NCI-H1105 (cell line): ENCODE data around the gene FAM53A.
A peak's percentile ranks its signal among the peaks of the same experiment; 100 is the strongest.
"Not testable (repeated sequence)": the region's sequence is repeated elsewhere in the genome, so short reads cannot be mapped to it uniquely, and the experiment has no call there.

Experiments used
- DNase-seq: peaks from one replicate; lab custom pipeline; 2025; lab: John Stamatoyannopoulos, UW

FAM53A gene

DNA sequence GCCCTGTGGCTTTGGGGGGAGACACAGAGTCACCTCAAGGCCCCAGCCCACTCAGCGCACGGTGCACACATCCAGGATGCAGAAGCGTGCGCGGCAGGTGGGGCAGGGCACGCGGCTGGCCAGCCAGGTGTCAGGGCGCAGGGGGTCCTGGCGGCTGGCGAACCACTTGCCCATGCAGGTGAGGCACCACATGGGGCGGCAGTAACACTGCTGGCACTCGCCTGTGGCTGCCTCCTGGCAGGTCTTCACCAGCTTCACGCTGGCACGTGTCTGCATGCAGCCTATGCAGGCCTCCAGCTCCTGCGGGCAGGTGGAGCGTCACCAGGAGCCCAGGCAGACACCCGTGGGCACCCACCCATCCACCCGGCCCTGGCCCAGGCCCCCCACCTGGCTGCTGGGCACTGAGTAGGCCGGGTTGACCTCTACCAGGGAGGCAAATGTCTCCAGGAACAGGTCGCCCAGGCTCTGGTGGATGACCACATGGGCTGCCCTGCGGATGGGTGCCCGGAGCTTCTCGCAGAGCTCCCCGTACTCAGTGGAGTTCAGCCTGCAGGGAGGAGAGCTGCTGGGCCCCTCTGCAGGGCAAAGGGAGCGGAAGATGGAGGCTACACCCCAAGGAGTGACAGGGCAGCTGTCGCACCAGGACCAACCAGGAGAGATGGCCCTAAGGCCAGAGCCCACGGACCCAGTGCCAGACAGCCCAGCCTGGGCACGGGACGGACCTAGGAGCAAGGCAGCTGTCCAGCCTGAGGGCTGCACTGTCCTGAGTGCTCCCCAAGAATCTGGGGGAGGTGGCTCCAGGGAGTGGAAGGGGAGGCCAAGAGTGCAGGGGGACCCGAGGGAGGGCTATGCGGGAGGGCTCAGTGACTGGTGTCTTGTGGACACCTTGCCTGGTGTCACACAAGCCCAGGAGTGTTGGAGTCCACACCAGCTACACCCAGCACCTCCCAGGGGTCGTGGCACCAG is 33.3 kb upstream of the FAM53A start:
- no peak for DNase-seq

DNA sequence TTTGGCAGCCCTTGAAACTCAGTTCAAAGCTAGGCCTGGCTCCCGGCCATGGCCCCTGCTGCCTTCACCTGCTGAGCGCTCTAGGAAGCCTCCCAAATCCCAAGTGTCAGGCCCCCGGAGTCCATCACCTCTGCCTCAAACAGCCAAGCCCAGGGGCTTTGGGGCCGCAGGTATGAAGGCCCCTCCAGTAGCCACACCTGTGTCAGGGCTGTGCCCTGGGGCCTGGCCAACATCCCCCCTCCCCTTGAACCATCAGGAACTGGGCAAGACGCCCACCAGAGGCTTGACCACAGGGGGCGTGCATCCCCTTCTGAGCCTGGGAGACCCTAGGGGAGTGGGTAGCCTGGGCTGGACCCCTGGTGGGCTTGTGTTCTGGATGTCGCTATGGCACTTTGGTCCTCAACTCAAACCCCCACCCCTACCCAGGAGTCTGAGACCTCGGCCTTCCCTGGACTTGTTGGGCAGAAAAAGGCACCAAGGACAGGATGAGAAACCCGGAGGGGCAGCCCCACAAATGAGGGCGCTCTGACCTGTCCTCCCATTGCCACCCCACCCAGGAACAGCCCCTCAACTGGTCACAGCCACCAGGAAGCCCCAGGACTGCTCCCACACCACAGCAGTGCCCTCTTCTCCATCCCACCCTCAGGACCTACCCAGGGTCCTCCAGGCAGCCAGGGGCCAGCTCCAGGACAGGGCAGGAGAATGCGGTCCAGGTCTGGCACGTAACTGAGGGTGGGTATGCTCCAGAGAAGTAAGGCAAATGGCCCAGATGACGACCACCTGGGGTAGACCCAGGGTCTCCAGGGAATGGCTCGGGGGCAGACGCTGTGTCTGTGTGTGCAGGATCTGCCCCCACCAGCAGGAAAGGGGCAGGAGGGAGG is 32.2 kb upstream of the FAM53A start:
- no peak for DNase-seq

DNA sequence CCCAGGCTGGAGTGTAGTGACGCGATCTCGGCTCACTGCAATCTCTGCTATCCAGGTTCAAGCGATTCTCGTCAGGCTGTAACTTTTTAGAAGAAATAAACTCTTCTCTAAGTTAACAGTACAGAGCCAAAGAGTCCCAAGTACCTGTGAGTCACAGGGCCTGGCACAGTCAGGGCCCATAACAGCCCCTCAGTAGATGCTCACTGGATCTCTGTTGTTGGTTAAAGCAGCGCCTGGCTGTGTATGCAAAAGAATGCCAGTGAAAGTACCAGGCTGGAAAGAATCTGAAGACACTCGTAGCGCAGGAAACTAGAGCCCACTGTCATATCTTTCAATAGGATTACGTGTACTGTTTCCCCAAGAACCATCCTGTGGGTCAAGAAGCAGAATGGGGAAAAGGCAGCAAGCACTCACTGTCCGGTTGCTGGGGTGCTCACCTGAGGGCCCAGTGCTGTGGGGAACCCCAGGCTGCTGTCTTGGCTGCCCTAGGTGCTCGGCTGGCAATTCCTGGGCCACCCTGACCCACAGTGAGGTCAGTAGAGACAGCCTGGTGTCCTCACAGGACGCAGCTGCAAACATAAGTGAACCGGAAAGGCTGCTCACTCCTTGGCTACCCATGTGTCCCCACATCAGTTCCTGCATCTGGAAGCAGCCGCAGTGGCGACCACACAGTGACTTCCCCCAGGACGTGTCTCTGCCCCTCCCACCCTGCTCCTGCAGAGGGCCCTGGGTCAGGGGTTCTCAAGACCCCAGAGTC is 31.1 kb upstream of the FAM53A start:
- no peak for DNase-seq

DNA sequence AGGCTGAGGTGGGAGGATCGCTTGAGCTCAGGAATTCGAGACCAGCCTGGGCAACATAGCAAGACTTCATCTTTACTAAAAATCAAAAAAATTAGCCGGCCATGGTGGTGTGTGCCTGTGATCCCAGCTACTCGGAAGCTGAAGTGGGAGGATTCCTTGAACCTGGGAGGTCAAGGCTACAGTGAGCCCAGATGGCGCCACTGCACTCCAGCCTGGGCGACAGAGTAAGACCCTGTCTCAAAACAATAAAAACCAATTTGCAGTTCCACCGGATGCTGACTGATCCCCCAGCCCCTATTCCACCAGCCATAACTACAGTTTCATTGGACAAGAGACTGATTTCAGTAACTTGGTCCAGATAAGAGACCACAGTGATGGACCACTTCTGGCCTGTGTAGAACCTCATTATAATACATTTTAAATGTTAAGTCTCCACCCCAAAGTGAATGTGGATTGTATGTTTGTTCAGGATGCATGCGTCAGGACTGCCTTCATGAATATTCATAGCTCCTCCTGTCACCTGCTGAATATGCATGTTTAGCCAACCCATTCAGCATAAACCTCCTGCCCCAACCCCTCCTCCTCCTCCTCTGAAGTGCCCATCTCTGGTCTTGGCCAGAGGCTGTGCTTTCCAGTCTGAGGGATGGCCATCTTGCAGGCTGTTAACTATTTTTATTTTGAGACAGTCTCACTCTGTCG is 30.3 kb upstream of the FAM53A start:
- DNase-seq, result no peak

DNA sequence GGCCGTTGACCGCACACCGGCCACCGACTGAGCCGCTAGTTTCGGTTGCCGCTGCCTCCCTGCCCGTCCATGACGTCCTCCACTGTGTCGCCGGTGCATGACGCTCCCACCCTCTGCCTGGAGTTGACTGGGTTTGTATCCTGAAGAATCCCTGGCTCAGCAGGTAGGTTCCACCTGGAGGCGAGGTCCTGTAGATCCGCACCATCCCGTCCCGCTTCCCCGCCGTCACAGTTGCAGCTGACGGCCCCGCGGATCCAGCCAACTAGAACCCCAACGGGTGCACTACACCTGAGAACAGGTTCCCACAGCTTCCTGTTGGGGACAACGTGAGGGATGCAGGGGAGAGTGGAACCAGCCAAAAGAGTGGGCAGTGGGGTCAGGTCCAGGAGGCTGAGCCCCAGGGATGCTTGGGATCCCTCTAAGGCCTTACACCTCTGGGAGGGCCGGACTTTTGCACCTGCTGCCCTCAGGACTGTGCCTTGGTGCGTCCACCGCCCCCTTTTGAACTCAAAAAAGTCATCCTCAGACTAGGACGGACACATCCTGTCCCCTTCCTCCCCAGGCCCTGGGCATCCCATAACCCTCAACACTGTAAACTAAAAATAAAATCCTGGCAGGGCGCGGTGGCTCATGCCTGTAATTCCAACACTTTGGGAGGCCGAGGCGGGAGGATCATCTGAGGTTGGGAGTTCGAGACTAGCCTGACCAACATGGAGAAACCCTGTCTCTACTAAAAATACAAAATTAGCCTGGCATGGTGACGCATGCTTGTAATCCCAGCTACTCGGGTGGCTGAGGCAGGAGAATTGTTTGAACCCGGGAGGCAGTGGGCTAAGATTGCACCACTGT is 29.1 kb upstream of the FAM53A start:
- no peak for DNase-seq

DNA sequence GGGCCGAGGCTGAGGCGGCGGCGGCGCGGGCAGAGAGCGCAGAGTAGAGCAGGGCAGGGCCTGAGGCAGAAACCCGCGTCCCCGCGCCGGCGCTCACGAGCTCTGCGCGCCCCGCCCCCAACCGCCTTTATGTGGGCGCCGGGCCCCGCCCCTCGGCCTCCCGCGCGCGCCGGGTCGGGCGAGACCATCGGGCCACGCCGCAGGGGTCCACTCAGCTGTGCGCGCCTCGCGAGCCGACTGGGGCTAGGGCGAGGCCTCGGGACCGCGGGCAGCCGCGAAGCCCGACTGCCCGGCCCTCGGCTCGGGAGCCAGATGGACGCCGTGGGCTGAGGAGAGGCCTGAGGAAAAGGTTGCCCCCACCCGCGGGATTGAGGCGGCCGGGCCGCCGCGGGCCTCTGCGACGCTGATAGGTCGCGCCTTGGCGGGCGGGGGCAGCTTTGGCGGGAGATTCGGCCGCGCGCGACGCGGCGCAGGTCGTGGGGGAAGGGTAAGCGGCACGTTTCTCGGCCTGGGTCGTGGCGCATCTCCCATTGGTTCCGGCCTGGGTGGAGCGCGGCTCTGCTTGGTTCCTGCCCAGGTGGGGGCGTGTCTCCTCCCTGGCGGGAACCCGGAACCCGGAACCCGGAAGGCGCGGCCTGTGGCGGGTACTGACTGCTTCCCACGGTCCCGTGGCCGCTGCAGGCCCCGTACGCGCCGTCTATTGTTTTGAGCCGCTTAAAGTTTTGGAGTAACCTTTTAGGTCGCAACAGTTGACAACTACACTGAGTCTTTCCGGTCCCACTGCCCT is 28.3 kb upstream of the FAM53A start, which contains the start of gene SLBP:
SLBP (minus strand) TSS at position 104 of the 787 bp plus-strand sequence. CDS start 131 bp downstream, outside the sequence.
- DNase-seq, result peak; percentile 91

DNA sequence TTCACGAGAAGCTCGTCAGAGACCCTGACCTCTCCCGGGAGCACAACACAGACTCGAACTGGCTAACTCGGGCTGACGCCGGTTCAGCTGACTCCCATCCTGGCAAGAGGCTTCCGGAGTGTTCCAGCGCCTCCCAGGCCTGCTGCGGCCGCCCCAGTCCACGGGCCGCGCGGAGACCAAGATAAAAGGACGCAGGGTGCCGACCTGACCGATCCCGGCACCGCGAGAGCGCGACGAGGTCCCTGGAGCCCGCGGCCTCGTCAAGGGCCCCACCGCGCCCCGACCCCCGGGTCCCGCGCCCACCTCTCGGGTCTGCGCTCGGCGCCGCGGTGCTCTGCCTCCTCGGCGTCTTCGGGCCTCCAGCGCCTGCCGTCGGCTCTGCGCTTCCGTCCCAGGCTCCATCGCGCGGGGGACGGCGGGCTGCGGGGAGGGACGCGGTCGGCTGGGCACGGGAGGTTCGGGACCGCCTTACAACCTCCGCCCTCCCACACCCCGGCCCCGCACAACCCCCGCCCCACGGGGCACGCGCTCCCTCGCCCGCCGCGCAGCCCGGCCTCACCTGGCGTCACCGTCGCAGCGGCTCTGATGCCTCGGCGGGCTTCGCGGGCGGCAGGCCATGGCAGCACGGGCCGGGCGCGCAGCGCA is 27.6 kb upstream of the FAM53A start:
- DNase-seq, result no peak

DNA sequence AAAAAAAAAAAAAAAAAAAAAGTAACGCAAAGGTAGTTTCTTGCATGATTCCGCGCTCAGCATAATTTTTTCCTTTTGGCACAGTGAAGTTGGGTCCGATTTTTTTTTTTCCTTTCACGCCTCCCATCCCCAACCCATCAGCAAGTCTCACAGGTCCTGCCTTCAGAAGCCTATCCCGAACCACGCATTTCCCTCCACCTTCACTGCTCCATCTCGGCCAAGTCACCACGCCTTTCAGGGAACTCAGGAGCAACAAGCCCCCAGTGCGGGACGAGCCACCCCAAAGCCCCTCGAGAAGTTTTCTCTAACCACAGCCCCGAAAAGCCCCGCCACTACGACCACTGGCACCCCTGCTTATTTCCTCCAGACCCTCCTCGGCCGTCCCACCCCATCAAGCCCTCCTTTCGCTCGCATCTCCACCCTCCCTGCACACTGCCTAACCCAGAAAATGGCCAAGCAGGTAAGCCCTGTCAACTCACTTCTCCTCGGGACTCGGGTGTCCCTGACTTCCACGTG is 27.0 kb upstream of the FAM53A start:
- no peak for DNase-seq

DNA sequence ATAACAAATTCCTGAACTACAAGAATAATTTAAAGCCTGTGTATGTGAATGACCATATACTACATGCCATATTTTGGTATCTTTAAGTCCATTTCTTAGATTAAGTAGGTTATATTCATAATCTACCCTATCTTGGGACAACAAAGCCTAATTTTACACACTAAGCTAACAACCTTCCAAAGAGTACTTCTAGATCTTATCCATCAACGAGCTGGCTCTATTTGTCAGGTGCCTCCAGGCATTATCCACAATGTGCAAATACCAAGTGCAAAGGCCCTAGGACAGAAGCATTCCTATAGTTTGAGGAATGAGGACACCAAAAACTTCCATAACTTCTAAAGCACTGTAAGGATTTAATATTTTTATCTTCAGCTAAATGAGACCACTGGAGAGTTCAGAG is 24.5 kb upstream of the FAM53A start:
- no peak for DNase-seq

DNA sequence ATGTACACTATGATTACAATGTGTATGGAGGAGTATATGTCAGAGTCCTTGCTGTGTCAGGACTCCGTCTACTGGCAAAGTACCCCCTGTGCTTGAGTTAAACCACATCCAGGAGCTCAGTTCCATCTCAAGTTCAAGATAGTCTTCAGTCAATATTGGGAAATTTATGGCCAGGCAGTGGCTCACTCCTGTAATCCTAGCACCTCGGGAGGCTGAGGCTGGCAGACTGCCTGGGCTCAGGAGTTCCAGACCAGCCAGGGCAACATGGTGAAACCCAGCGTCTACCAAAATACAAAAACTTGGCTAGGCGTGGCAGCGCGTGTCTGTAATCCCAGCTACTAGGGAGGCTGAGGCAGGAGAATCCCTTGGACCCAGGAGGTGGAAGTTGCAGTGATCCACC is 22.2 kb upstream of the FAM53A start:
- no peak for DNase-seq

DNA sequence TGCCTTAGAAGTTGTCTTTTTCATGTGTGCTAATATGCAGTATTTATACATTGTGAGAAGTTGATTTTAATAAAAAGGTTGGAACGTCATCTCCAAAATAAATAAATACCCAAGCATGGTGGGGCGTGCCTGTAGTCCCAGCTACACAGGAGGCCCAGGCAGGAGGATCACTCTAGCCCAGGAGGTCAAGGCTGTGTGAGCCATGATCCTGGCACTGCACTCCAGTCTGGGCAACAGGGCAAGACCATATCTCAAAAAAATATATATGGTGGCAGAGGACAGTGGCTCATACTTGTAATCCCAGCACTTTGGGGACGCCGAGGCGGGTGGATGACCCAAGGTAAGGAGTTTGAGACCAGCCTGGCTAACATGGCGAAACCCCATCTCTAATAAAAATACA is 21.6 kb upstream of the FAM53A start:
- no peak for DNase-seq

DNA sequence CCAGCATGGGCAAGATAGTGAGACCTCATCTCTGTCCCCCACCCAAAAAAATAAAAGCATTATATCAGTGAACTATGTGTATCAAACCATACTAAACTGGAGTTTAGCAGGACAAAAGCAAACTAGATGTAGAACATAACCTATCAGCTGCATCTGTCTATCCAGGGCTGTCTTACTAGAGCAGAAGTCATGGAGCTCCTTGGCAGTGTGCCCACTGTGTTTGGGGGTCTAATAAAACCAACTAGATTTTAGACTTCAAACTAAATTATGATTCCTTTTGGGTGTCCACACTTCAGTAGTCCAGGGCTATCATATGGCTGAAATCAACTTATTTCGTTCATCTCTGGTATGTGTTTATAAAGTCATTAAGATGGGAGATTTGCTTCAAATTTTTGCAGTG is 19.8 kb upstream of the FAM53A start:
- no peak for DNase-seq

DNA sequence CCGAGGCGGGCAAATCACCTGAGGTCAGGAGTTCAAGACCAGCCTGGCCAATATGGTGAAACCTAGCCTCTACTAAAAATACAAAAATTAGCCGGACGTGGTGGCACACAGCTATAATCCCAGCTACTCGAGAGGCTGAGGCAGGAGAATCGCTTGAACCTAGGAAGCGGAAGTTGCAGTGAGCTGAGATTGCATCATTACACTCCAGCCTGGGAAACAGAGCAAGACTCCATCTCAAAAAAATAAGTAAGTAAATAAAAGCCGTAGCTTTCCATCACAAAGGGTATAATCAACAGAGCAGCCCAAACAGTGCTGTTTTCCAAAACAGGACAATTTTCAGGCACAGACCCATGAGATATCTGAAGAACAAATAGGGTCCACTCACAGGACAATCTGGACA is 17.6 kb upstream of the FAM53A start:
- DNase-seq, result not testable (repeated sequence)

DNA sequence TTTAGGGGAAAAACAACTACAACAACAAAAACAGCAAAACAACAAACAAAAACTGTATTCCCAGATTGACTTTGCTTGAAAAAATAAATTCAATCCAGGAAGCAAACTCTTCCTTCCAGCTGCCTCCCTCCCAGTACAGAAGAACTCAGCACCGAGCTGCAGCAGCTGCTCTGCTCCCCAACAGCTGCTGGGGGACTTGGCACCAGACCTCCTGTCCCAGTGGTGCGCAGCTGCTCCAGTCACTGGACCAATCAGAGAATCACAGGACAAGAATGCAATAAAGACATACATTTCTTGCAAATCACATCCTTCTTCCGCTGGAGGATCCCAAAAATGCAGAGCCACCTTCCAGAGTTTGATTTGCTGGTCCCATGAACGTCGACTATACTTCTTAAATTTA is 11.8 kb upstream of the FAM53A start:
- no peak for DNase-seq

DNA sequence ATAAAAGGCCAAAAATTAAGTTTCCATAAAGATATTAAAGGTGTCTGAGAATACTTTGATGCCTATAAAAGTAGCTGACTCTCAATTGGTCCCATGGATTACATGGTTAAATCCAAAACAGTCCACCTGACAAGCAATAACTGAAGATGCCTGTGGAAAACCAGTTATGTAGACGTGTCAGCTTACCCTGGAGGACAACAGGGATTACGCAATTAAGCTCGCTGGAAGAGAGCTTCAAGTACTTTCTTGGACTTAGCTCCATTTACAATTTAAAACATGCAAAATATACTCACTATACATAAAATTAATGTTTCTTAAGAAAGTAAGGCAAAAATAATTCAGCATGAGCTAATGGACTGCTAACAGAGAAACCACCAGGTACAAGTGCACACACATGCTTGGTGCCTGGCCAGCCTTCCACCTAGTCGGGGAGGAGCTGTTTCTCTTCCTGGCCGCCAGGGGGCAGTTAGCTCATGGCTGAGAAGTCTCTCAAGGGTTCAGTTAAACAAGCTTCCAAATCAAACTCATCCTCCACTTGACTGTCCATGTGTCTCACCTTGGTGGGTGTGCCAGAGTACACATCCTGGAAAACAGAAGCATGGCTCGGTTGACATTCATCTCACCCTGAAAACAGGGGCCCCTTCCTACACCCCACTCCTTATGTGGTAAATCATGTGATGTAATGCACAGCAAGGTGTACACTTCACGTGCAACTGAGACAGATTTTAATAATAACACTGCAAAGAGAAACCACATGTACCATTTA is 9.2 kb upstream of the FAM53A start:
- no peak for DNase-seq

DNA sequence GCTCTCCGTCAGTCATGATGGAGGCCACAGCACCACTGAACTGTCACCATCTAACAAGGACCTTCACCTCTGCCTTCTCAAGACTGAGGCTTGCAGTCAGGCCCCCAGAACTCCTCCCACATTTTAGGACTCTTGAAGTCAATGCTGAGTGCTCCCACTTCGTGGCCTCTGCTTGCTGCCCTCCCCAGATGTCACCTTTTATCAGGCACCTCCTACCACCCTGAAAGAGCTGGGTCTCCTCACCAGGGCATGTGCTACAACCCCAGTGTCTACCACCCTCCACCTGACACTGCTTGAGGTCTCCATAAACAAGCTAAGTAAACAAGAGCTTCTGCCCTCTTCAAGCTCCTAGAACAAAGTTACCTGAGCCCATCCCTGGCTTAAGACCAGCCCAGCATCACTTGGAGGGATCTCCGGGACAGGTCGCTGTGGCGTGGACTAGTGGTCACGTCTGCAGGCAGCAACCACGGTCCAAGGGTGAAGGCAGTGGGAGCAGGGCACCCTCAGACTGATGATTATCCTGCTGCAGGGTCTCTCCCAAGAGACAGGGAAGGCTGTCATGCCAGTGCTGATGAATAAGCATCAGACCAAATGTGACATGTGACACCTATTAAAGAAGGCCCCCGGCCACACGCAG is 7.7 kb upstream of the FAM53A start:
- no peak for DNase-seq

DNA sequence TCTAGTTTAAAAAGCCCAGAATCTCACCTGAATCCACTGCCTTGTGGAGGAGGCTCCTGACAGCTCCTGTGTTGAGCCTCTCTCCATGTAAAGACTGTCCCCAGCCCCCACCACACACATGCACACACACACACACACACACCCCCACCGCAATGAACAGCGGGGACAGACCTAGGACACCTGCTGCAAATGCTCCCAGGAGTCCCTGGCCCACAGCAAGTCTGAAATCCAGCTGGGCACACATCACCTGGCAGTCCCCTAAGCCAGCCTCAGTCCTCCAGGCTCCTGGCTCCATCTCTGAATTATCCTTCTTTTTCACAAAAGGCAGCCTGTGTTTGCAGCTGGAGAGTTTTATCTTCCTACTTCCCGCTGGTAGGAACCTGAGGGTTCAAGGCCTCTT is 6.6 kb upstream of the FAM53A start:
- no peak for DNase-seq
